GM19397 (cell line): ENCODE results near the gene DDX23.

Experiments
- ATAC-seq: cut with Tn5 transposase; IDR thresholded peaks from one replicate; pipeline ENCODE4 v1.9.1; 2021; ENCODE audit warnings: mild to moderate bottlenecking, moderate library complexity; ENCODE audit not compliant: unreplicated experiment

DDX23 gene

DNA sequence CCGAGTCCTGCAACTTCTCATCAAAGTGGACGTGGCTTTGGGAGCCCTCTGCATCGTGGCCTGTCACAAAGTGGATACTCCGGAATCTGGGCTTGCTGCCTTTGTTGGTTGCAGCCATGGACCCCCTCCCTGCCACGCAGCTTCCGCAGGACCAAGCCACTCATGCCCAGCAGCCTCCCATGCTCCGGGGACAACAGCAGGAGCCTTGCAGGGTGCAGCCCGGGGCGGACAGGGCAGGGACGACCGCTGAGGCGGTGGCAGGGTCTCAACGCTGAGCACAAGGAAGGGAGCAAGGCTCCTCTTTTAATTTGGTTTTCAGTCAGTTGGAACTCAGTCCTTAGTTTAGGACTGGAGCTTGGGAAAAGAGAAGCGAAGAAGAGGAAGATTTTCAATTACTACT lies 51.0 kb downstream of the DDX23 start:
- no peak for ATAC-seq

DNA sequence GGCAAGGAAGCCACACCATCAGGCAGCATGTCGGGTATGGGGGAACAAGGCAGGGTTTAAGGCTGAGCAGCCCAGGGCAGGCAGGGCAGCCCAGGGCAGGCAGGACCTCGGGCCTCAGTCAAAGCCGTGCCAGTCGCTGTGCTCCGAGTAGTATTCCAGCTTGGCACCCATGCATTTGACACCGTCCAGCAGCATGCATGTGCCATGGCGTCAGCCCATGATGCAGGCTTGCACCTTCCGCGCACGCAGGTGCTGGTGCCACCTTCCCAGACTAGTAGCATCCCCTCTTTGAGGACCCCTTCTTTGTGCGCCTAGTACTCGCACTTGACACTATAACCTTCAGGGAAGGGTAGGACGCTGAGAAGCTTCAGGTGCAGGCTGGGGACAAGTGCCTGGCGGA lies 51.5 kb downstream of the DDX23 start:
- ATAC-seq: no peak

DNA sequence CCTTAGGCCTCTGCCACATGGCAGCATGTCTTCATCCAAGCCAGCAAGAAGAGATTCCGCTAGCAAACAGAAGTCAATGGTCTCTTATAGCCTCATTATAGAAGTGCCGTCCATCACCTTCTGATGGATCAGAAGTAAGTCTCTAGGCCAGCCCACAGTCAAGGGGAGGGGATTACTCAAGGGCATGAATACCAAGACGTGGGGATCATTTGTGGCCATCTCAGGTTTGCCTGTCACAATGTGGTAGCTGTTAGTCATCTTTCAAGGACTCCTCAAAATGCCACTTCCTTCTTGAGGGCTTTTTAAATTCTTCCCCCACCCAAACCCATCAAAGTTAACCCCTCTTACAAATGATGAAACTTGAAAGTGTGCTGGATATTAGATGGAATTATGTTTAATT lies 55.0 kb downstream of the DDX23 start:
- no peak for ATAC-seq

DNA sequence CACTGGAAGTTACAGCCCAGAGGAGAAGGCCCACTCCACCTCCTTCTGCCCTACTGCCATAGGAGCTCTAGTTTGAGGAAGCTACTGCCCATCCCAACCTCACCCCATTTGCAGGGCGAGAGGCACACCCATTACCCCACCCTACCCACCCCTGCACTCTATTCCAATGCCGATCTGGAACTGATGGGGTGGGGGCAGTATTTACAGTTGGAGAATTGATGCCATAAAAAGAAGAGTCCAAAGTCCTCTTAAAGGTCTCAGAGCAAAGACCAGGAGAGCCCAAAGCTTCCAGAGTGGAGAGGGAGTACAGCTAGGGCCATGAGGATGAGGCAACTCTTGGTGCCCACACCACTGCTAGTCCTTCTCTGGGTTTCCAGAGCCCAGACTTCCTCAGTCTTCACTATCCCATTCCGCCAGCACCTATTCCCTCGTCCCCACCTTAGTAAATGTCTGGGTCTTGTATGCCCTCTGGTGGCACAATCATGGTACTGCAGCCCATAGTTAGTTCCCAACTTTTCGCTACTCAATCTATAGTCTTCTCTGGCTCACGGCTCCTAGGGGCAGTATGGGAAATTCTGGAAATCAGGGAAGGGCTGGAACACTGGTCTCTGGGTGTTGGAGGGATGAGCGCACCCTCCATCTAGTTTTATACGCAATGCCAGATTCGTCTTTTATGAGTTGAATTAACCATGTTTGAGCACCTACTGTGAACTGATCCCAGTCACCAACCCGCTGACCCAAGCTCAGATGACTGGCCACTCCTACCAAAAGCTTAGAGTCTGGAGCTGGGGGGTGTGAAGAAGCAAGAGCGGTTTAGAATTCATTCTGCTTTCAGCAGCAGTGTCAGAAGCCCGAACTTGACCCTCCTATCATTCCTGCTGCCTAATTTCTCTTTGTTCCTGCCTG lies 56.2 kb downstream of the DDX23 start:
- ATAC-seq: no peak

DNA sequence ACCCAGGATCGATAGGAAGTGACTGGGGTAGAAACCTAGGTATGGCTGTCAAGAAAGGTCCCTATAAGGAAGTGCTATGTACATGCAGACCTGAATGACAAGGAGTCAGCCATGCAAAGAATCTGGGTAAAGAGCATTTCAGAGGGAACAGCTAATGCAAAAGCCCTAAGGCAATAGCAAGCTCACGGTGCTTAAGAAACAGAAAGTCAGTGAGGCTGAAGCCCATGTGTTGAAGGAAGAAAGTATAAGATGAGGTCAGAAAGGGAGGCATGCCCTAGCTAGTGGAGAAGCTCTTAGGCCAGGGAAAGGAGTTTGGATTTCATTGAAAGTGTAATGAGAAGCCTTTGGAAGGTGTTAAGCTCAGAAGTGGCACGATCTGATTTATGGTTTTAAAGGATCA lies 57.1 kb downstream of the DDX23 start:
- no peak for ATAC-seq

DNA sequence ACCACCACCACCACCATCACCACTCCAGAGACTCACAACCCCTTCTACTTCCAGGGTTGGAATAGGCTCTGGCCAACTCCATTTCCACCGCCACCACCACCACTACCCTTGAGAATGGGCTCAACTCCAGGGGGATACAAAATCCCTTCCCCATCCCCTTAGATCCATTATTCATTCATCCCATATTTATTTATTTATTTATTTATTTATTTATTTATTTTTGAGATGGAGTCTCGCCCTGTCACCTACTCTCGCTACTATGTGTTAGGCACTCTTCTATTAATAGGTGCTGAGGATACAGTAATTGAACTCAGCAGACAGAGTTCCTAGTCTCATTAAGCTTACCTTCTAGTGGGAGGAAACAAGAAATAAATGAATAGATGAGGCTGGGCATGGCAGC lies 58.3 kb downstream of the DDX23 start:
- no peak for ATAC-seq

DNA sequence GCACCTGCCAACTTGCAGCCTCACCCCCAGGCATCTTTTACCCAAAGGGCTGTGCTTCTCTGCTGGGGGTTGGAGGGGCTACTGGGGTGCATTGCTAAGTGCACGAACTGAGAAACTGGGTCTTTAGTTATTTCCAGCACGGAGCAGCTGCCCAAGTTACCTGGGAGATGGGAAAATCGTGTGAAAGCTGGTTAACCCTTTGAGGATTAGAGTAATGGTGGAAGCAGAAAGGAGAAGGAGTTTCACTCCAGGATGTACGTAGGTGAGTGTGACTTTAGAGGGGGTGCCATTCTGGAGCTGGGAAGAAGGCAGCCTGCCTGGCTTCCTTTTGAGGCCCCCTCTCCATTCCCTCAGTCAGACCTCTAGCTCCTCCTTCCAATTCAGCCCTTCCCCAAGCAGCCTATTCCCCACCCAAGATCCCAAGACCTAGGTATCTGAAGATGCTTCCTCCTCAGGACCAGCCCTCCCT lies 62.1 kb downstream of the DDX23 start:
- no peak for ATAC-seq

DNA sequence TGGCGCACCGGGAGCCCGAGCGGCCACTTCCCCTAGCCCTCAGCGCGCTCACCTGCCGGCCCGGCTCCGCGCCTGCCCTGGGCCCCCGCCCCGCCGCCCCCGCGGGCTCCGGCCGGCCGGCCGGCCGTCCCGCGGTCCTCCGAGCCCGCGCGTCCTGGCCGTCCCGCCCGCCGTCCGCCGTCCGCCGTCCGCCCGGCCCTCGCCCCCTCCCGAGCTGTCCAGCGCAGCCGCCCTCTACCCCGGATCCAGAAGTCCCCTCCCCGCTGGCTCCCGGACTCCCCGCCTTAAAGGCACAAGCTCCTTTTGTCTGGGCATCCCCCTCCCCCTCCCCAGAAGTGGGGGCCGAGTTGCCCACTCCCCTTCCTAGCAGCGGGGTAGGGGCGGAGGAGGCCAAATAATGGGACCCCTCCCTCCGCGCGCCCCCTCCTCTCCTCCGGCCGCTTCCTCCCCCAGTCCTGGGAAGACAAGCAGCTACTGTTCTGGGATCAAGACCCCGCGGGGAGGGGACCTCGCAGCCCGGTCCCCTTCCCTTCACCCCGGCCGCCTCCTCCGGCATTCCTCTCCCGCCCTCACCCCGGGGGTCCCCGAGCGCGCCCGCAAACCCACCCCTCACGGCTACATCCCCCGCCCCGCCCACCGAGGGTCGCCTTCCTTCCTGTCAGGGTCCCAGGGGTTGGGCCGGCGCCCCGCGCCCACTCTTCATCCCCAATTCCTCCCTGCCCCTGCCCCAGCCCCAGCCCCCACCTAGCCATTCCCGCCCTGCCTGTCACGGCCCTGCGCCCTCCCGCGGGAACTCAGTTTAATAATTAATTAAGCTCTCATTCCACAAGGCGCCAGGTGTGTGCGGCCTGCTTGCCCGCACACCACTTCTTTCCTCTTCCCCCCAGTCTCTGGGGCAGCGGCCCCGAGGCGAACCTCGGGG lies 62.8 kb downstream of the DDX23 start, which contains the start of gene ADCY6:
Gene ADCY6, minus strand, starts transcription at position 236 of the 922 bp plus-strand sequence. CDS start 5,655 bp downstream, outside the sequence.
- ATAC-seq: no peak

DNA sequence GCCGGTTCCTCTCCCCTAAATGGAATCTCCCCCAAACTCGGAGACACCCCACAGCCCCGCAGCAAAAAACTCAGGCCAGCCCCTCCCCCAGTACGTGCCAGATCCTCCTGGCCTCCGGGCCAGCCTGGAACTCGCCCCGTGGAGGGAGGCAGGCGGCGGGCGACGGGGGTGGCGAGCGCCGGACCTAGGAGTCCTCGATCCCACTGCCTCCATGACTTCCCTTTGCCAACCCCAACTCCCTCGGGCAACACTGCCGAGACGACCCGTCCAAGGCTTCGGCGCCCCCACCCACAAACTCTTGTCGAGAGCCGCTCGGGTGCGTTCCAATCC lies 63.5 kb downstream of the DDX23 start:
- no peak for ATAC-seq

DNA sequence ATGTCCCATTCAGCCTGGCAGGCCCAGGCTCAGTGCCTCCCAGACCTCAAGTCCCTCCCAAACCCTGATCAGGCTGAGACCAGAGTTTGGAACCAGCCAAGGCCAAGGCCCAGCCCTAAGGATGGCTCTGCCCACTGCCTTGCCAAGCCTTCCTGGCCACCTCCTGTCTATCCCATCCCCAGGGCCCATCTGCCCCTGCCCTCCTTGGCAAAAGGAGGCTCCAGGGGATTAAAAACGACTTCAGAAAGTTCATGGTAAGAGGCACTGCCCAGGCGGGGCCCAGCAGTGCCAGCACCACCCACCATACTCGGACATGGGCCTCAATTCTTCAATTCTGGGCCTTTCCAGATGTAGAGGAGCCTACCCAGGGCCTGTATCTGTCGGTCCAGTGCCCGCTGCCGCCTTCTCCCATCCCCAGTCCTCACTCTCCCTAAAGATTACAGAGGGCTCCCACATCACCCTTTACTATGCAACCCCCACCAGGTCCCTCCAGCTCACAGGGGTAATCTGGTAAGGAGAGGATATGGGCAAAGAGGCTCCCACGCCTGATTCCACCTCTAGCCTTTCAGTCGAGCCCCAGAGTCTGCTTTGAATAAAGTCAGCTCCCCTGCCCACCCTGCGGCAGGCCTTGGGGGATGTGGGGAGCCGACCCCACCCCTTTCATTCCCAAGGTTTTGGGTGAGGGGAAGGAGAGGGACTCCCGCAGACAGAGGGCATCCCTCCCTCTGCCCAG lies 64.0 kb downstream of the DDX23 start:
- ATAC-seq: no peak

DNA sequence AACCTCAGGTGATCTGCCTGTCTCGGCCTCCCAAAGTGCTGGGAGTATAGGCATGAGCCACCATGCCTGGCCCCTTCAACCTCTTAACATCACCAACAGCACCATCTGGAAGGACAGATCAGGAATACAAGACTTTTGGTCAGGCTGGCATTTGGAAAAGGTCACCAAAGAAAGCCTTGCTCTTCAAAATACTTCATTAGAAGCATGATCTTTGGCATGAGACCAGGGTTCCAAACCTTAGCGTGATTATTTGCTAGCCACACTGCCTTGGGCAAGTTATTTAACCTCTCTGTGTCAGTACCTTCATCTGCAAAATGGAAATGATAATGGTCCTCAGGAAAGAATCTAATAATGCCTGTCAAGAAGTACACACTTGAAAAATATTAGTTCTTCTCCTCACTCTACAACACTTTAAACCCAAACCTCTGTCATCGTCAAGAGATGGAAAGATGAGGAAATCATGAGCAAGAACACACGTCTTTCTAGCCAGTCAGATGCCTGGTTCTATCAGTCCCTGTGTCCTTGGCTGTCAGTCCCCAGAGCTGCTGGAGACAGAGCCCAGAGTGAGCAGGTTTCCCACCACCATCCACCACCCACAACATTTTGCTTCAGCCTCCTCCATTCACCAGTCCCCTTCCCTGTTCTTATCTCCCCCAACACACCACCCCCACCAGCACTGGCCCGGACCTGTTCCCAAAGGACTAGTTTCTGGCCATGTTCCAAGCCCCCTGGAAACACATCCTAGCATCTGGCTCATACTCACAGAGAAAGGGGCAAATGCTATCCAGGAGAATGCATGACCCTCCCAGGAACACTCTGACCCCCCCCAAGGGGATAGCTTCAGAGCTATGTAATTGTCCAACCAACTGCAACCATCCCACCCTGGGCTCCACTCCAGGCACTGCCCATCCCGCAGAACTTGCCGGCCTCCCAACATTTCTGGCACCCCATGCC lies 65.1 kb downstream of the DDX23 start:
- no peak for ATAC-seq

DNA sequence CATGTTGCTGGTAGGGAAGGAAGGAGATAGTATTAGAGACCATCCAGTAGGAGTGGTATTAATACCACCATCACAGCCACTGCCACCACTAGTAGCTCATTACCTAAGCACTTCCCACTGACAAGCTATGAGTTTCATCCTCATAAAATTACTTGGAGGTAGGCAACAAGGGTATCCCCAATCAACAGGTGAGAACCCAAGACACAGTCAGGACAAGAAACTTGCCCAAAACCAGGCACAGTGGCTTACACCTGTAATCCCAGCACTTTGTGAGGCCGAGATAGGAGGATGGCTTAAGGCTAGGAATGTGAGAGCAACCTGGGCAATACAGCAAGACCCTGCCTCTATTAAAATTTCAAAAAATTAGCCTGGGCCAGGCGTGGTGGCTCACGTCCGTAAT lies 68.5 kb downstream of the DDX23 start:
- no peak for ATAC-seq

DNA sequence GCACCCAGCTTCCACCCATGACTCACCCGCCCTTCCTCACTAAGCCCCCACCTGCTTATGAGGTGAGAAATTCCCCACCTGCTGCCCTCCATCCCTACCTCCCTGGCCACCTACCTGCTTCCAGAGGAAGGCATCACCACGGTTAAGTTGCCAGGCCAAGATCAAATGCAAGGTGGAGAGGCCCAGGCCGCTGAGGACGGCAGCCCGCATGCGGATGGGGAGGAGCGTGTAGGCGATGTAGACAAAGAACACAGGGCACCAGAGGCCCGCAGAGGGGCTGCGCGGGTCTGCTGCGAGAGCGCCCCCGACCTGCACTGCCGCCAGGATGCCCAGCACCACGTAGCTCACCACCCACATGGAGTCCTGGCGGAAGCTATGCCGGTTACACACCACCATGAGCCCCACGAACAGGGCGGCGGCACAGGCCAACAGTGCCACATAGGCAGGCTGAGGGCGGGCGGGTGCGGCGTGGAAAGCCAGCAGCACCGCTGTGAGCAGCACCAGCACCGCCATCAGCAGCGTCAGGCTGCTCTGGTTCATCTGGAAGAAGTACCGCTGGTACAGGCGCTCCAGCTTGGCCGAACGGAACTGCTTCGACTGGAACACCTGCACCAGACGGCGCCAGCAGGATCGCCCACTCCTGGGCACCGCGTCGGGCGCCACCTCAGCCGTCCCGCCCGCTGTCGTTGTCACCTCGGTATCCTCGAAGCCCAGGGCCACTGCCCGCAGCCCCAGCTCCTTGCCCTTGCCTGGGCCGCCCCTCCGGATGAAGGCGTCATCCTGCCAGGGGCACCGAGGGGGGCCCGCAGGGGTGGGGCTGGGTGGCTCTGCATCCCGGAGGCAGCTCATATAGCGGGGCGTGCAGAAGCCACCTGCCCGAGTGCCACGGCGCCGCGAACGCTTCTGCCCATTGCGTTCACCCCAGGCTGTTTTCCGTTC lies 69.2 kb downstream of the DDX23 start:
- no peak for ATAC-seq

DNA sequence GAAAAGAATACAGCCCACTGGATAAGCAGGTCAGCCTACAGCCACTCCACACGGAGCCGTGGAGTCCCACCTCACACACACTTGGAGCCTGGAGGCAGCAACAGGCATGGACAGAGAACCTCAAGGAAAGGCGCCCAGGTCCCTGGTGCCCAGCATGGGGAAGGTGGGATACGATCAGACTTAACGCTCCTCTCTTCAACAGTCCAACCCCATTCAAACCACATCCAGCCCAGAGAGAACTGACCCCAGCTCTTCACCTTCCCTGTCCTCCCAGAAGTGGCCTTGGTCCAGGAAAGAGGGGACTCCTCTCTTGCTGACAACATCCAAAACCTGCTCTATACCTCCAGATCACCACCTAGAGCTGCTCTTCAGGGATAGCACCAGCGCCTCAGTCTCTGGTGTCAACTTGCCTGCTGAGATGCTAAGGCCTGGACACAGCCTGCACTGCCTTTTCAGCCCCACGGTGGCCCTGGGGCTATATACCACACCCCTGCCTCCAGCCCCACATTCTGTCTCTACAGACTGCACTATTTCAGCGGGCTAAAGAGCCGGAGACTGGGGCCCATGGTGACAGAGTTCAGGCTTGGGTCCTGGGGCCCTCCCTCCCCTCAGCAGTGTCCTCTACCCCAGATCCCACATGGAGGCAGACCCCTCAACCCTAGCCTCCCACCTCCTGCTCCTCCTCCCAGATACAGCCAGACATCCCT lies 70.1 kb downstream of the DDX23 start:
- ATAC-seq: no peak

DNA sequence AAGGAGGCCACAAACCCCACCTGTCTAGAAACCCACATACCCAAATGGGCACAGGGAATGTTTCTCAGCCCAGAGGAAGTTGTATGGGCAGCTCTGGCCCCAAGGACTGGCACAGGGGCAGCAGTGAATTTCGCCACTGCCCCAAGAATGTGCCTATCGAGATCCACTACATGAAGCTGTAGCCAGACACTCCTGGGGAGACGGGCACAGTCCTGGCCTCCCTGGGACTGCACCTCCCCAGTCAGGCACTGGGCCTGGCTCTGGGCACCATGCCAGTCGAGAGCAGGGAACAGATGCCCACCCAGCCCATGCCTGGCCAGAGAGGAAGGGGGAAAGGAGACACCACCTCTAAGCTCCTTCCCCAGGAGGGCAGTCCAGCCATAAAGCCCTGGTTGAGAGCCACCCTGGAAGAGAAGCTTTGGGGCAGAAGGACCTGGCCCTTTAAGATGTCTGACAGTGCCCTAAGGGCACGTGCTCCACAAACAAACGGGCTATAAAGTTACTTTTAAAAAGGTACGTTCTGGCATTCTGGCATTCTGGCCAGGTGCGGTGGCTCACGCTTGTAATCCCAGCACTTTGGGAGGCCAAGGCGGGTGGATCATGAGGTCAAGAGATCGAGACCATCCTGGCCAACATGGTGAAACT lies 71.5 kb downstream of the DDX23 start:
- no peak for ATAC-seq

DNA sequence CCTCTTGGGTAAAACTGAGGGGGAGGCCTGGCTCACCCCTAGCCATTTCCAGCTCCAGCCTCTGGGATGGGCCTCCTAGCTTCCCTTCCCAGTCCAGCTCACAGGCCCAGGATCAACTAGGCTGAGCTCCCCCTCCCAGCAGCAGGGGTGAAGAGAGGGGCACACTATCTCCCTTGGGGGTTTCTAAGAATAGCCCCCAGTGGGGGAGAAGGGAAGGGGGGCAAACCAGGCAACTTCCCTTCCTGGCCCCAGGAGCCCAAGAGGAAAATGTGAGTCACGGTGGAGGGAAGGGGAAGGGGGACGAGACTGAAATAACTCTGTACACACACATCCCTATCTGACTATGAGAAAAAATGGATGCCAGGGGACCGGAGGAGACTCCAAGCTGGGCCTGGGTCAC lies 72.1 kb downstream of the DDX23 start:
- no peak for ATAC-seq
